Medulla oblongata (tissue), 1 donor: ENCODE measurements around the gene RAPGEF1.

Source experiments
- DNase-seq: peaks from one replicate; pipeline ENCODE4 v3.0.0-alpha.2; 2015; ENCODE audit errors: extremely low spot score

RAPGEF1 gene

DNA sequence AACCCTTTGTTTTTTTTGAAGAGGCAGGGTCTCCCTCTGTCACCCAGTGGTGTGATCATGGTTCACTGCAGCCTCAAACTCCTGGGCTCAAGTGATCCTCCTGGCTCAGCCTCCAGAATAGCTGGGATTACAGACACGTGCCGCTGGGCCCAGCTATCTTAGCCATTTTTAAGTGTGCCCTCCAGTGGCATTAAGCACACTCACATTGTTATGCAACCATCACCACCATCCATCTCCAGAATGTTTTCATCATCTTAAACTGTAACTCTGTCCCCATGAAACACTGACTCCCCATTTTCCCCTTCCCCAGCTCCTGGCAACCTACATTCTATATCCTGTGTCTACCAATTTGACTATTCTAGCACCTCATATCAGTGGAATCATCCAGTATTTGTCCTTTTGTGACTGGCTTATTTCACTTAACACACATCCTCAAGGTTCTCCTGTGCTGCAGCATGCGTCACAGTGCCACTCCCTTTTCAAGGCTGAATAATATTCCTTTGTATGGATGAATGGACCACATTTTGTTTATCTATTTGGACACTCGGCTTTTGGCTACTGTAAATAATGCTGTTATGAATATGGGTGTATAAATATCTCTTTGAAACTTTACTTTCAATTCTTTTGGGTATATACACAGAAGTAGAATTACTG, 12.5 kb upstream of the RAPGEF1 start:
- DNase-seq = no peak

DNA sequence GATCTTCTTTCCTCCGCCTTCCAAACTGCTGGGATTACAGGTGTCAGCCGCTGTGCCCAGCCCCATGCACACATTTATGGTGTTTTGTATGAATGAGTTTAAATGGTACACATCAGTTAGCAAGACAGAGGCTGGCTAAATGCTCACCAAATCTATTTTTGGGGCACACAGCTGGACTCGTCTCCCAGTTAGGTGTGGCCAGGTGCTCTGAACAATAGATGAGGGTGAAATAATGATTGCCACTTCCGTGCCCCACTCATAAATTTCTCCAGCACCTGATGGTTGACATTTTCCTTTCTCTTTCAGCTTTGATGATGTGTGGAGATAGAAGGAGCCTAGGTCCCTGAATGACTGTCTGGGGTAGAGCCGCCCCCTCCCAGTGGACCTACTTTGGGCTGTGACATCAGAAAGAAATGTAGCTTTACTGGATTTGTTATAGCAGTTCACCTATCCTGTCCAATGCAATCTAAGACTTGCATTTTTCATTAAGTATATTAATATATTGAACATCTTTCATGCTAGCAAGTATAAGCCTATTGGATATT, 8.6 kb upstream of the RAPGEF1 start:
- no peak for DNase-seq

DNA sequence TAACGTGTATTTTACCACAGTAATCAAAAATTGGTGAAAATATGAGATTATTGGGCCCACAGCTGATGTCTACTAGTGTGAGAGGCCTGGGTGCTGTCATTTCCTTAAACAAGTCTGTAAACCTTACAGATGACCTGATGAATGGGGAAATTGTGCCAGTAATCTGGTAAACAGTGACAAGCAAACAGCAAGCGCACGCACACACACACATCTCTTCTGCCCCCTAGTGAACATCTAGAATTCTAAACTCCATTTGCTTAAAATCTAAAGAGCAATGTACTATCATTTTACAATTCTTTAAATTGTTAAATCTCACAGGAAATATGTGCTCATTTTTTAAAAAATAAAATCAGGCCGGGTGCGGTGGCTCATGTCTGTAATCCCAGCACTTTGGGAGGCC, 7.5 kb upstream of the RAPGEF1 start:
- peak; percentile 81 for DNase-seq

DNA sequence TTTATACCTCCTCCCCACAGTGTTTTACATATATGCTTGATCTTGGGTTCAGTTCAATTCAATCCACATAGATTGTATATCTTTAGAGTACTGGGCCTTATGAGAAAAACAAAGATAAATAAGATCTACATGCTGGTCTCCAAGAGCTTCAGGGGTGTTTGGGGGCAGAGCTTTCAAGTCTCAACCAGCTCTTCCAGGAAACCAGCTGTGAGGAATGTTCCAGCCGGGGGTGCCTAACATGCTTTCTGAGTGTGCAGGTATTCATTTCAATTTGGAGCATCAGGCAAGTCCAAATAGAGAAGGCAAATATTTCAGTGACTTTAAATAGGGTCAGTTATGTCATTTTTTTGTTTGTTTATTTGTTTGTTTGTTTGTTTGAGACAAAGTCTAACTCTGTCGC, 5.7 kb upstream of the RAPGEF1 start:
- DNase-seq = no peak

DNA sequence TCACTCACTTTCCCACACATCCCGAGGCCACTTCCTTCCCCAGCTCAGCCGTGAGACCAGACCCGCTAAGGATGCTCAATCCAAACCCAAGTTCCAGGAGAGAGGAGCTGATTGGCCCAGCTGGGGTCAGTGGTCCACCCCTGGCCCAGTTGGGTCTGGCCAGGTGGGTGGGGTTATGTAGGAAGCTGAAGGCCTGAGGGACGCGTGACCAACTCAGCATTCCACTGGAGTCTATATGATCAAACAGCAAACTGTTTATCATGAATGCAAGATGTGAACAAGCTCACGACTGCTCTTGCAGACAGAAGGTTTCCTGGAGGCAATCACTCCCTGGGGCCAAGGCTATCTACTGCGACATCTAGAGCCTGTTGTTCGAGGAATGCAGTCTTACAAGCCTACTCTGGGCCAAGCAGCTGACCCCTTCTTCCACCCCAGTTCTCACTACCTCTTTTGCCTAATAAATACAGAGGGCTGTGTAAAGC, 4.9 kb upstream of the RAPGEF1 start:
- DNase-seq = peak; percentile 59

DNA sequence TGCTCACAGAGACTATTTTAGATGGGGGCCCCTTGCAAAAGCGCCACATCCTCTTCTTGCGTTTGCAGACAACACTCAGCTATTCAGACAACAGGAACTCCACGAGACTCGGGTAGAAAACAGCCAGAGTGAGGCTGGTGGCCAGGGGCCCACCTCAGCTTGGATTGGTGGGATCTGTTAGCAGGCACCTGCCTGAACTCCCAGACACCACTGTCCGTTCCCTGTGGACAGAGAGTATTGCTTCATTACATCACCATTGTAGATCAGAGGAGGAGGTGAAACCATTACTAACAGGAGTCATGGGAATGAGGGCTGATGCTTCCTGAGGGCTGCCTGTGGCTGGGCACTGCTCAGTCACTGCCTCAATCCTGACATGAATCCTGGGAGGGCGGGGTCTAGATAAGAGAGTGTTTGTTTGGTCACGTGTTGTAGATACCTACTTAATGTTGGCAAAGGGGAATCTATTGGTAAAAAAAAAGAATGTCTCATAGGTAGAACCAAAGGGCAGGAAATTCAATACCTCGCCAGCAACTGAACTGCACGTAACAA, 4.4 kb upstream of the RAPGEF1 start:
- peak; percentile 66 for DNase-seq

DNA sequence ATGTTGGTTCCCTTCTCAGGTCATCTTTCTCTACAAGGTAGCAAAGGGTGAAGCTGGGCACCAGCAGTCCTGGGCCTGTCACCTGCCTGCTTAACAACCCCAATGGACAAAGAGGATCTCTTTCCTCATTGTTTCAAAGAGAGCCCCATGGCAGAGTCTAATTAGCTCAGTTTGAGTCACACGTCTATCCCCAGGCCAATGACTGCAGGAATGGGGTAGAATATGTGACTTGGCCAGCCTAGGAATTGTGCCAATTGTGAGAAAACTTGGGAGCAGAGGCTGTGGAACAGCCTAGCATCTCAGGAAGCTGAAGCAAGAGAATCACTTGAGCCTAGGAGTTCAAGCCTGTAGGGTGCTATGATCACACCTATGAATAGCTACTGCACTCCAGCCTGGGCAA, 3.6 kb upstream of the RAPGEF1 start:
- no peak for DNase-seq

DNA sequence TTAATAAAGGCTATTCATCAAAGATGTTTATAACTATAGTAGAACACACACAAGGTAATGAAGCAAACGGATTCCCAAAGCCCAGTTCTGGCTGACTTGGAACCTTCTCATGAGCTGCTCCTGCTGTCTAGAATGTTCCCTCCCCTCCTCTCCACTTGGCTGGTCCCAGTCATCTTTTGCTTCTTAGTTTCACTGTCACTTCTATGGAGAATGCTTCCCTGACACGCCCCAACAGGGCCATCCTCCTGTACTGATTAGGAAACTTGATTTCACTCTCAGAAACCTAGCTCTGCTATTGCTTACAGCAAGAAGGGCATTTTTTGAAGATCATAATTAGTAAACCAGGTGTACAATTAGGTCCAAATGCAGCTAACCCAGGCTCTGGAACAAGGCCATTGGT, 3.2 kb upstream of the RAPGEF1 start:
- DNase-seq = no peak

DNA sequence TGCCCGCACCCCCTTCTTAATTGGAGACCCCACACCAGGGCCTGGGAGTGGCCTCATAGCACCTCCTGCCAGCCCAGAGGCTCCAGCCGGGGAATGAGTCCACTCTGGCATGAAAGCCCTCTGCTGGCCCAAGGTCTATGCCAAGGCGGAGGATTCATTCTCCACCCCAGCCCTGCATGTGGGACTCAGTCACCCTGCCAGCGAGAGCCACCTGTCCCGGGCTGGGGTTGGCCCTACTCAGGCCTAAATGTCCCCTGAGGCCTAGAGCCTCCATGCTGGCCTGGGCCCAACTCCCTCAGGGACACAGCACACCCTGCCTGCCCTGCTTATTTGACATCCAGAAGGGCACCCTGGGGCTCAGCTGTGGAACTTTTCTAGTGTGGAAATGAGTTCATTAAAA, 1.0 kb upstream of the RAPGEF1 start:
- DNase-seq = no peak

DNA sequence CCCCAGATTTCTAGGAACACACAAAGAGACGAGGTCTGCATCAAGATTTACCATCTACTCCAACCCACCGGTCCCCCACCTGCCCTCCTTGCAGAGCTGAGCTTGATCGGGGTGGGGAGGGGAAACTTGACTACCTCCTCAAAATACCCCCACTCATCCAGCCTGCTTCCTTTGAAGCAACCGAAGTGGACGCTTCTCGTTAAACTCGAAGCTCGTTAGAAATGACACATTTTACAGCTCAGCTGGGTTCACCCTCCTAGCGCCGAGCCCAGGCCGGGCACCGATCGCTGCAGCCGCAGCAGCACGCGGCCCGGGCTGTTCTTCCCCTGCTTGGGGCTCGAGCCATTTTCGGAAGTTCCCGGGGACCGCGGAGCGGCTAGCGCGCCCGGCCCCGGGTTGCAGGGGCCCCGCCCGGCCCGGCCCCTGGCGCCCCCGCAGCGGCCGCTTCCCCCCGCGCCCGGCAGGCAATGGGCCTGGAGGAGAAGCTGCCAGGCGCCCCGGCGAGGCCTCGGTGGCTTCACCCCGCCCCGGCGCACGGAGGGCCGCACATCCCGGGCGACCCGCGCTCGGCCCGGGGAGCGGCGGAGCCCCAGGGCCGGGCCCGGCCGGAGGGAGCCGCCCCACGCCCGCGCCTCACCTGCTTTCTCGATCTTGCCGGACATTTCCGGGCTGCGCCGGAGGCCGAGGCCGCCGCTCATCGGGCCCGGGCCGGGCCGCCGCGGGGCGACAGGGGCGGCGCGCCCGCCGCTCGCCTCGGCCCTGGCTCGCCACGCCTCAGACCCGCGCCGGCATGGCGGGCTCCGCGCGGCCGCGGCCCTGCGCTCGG, 530 bp downstream of the RAPGEF1 start:
- DNase-seq = no peak

DNA sequence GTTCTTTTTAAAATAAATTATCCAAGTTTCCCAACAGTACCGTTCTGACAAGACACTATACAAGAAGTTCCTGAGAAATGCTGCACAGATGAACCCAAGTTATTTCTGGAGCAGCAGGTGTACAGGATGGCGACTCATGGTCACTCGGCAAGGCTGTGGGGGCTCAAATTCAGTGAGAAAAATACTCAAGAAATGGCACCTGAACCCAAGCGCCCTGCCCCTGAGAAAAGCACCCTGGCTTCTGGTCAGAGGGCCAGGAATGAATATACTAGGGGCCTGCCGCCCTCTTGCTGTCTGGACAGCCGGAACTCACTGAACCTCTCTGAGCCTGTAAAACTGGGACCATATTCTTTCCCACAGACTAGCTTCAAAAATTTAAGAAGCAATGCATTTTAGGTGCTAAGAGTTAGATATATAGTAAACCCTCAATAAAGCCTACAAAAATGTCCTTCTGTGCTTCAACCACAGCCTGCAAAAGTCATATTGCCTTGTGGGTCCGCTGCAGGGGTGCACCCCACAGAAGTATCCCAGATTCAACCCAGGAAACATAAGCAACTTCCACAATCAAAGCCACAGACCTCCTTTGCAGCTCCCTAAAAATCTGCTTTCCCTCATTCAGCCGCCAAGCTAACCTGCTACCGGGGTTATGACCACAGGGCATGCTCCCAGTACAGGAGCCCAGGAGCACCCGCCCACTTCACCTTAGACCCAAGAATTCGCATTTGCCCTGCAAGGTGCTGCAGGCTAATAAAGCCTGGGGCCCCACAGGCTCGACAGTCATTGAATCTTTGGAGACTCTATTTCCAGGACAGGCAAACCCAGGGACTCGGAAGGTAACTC, 1.4 kb downstream of the RAPGEF1 start:
- no peak for DNase-seq

DNA sequence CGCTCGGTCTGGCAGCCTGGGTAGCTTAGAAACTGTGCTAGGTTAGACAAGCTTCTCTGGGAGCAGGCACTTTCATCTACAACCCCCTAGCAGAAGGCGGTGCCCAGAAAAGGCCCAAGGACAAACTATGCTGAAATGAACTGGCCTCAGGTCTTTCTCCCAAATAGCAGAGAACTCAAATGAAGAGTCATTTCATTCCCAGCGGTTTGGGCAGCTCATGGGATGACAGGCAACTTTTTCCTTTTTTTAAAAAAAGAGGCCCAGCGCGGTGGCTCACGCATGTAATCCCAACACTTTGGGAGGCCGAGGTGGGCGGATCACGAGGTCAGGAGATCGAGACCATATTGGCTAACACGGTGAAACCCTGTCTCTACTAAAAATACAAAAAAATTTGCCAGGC, 2.5 kb downstream of the RAPGEF1 start:
- no peak for DNase-seq

DNA sequence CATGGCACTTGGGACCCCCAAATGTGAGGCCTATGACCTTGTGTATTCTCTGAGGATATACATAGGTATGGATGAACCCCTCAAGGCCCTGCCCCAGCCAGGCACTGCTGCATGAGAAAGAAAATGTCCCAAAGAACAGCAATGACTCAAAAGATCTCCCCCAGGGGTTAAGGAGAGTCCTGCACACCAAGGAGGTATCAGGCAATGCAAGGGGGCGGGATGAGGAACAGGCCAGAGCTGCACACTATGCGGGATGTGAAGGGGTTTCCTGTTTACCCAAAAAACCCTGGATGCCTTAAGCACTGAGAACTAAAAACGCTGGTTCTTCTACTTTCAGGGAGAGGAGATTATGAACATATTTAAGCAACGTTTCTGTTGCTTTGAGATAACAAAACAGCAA, 3.4 kb downstream of the RAPGEF1 start:
- no peak for DNase-seq

DNA sequence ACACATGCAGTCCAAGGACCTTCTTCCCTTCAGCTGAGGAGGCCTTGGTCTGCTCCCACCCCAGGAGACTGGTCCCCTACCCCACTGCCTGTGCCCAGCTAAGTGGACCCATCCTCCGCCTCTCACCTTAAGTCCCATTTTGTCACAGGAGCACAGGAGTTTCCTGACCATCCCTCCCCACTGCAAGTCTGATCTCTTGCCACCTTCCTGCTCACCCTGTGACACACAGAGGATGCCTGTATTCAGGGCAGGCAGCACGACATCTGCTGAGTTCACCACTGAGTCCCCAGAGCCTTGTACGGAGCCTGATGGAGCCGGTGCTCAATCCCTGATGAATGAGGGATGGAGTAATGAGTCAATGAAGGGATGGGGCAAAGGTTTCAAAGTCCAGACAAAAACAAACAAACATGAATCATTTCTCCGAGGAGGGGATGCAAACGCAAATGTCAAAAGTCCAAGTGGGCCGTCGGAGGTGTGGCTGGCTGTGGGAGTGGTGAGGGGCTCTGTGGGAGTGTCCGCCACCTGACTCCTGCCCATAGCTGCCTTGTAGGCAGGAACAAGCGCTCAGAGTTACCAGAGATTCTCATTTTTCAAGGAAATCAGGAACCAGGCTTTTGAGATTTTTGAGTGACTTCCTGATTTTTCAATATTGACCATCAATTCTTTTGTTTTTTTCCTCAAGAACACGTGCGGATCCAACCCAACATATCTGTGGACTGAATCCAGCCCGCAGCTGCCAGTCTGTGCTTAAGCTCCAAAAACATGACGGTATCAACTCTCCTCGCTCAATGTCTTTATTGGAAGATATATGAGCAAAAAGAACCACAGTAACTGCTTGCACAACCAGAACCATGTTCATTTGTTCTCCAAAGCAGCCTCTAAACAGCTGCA, 4.4 kb downstream of the RAPGEF1 start:
- DNase-seq = no peak

DNA sequence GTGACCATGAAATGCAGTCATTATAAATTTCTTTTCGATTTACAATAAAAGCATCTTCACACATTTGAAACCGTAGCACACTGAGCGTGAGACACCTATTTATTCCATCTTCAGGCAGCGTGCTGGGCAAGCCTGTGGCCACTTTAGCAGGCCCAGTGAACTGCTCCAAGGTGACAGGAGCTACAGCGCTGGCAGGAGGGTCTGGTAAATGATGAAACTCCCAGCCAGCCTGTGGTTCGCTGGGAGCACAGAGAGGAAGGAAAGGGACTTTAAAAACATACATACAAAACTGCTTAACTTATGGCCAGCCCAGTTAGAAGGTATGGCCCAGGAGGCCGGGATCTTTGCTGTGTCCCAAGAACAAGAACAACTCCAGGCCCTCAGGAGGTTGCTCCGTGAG, 5.1 kb downstream of the RAPGEF1 start:
- no peak for DNase-seq

DNA sequence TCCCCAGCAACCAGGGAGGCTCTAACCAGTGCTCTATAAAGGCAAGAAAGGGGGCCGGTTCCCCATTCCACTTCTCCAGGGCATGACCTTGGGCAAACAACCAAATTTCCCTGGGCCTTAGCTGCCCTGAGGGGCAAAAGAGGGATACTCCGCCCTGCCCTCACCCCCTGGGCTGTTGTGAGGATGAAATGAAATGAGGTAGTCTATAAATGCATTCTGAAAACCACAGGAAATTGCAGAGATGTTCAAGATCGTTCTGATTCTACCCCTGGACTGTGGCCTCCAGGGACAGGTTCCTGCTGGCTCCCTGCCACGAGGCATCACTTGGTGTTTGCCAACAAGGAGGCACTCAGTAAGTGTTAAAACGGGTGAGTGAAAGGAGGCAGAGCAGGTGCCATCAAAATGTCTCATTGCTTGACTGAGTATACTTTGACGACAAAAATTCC, 5.7 kb downstream of the RAPGEF1 start:
- no peak for DNase-seq

DNA sequence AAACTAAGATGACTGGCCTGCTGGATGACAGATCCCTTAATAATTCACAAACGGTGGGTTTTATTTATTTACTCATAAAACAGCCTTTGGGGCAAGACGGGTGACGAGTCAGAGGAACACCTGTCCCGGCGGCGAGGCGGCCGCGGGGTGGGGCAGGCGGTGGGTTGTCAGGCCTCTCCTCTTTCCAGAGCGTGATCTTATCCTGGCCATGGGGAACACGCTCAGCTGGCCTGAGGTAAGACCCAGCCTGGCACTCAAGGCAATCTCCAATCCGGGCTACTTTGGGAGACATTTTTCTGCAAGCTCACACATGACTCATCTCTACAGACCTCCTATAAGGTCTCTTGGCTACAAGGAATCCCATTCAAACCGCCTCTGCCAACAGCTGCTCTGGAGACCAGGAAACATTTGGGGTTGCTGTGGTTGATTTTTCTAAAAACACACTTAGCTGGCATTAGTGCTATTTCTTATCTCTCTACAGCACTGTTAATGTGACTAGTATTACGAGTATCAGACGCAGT, 6.3 kb downstream of the RAPGEF1 start:
- no peak for DNase-seq

DNA sequence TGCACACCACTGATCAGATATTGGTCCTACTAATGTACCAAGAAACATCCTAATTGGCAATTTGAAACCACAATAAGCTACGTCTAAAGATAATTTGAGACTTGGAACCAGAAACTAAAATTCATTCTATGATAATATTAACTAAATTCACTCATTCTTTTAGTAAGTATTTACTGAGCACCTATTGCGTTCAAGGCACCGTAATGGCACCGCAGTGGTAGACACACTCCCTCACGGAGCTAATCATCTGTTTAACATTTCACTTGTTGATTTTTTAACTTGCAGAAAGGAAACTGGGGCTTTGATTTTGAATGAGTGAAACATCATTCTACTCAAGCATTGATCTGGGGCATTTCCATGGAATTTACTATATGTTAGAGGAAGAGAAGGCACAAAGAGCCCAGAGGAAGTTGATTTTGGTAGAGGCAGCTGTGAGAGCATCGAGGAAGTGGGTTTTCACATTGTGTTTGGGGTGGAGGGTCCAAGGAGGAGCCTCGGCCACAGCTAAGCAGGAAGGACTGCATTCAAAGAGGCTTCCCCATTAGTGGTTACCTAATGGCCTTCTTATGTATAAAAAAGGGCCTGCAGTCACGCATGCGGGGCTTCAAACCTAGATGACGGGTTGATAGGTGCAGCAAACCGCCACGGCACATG, 7.1 kb downstream of the RAPGEF1 start:
- no peak for DNase-seq

DNA sequence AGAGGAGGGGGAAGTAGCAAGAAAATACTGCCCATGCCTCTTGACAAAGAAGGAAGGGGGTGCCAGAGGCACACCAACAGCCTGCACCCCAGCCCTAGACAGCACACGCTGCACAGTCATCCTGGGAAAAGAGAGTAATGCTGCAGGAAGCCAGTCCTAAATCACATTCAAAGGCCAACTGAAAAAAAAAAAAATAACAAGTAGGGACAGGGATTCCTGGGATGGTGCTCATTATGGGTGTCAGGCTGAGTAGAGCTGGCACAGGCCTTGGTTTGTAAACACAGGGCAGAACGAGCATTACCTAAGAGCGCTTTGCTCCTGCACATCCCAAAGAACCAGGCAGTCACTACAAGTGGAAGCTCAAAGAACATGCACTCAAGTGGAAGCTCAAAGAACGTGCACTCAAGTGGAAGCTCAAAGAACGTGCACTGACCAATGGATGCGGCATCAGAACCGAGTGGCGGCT, 7.8 kb downstream of the RAPGEF1 start:
- no peak for DNase-seq

DNA sequence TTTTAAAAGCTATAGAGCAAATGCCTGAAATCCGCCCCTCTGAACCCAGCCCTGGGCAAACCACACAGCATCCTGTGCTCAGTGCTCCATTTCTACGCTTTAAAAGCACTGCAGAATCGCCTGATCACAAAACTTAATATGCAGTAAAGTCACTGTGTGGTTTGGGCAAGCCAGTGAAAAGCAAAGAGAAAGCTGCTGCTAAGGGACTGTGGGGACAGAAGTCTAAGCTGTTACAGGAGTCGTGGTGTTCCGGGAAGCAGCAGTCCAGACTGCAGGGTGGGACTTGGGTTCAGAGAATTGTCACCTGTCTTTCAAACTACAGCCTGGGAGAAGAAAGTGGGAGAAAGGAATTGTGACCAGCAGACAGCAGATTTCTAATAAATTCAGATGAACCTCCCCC, 8.2 kb downstream of the RAPGEF1 start:
- DNase-seq = no peak
